GM21423 (cell line): ENCODE results near the gene ADAMTS3.

Experiments
- ATAC-seq: cut with Tn5 transposase; IDR thresholded peaks from one replicate; pipeline ENCODE4 v1.9.1; 2021; ENCODE audit warnings: mild to moderate bottlenecking, moderate library complexity; ENCODE audit not compliant: unreplicated experiment

ADAMTS3 gene

GRCh38 chr4:72305080-72305479, 263.9 kb downstream of the ADAMTS3 start:
- no peak for ATAC-seq

DNA sequence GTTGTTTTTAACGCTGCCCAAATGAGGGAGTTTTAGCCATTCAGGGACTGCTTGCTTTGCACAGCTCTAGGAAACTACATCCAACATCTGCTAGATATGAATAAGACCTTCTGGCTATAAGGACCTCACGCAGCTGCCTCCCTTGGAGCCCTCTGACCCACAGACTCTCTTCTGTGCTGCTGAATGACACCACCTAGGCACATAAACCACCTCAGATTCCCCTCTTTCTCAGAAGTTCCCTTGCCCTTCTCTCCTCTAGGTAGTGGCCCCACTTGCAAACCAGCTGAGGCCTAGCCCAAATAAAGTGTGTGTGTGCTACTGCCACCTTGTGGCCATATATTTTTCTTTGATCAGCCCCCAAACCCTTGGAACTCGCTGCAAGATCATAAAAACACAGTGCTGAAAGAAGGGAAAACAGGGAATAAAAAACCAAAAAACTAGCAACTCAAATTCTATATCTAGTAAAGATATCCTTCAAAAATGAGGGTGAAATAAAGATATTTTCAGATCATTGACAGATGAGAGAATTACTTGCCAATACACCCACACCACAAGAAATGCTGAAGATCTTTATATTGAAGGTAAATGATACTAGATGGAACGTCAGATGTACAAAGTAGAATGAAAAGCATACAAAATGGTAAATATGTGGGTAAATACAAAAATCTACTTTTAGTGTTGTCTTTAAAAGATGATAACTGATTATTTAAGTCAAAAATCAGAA, 265.9 kb downstream of the ADAMTS3 start:
- ATAC-seq = peak; percentile 86

- no peak for ATAC-seq
Measured at GRCh38 chr4:72301759-72302158, 267.3 kb downstream of the ADAMTS3 start.

DNA sequence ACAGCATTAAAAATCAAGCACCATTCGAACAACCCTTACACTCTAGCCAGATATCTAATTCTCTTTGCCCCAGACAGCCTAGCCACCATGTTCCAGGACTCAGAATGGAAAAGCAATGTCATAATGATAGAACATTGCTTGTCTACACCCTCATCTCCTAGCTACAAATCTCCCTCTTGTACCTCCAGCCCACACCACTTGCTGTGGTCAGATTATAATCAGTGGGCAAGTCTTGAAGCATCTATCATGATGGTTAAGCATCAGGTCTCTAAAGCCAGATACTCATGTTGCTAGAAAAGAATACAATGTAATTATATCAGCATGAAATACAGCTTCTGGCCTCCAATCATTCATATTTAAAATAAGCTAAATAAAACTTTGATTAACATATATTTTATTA, 268.9 kb downstream of the ADAMTS3 start:
- ATAC-seq = no peak

DNA sequence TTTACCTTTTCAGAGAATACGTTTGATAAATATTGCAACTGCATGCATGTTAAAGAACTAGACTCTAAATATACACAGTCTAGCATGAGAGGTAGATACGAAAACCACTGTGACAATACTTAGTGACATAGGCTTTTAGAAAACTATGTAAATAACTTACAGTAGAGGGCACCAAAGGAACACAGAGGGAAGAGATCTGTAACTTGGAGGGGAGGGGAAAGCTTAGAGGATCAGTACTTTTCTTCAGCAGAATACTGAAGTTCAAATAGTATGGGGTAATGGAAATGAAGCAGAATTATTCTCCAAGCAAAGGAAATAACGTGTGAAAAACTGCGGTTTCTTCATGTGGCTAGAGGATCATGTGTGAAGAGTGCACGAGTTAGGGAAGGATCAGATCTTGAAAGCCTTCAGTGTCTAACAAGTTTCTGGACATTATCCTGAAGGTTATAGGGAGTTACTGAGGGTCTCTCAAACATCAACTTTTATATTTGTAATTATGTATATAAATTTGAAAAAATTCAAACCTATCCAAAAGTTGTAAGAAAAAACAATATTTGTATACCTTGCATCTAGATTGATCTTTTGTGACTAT, 273.0 kb downstream of the ADAMTS3 start:
- ATAC-seq = peak; percentile 66

GRCh38 chr4:72290737-72291136, 278.3 kb downstream of the ADAMTS3 start:
- no peak for ATAC-seq

GRCh38 chr4:72286910-72287309, 282.1 kb downstream of the ADAMTS3 start:
- ATAC-seq = no peak

- ATAC-seq = no peak
Measured at GRCh38 chr4:72286185-72286584, 282.8 kb downstream of the ADAMTS3 start.

- ATAC-seq = no peak
Measured at GRCh38 chr4:72283357-72283756, 285.7 kb downstream of the ADAMTS3 start.

- ATAC-seq = no peak
Measured at GRCh38 chr4:72280252-72280651, 288.8 kb downstream of the ADAMTS3 start.

GRCh38 chr4:72275381-72275780, 293.6 kb downstream of the ADAMTS3 start:
- no peak for ATAC-seq

DNA sequence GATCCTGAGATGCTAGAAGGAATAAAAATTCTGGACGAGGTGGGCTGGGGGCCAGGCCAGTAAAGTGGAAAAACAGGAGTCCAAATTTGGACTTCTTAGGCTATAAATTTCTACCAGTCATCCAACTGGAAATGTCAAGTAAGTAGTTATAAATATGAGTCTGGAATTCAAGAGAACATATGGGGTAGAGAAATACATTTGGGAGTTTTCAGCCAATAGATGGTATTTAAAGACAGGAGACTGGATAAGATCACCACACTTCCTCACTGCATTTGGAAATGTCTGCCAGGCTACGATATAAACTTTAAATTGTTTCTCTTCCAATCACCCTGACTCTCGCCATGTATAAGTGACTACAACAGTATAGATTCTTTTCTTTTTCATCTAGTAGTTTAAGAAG, 294.8 kb downstream of the ADAMTS3 start:
- ATAC-seq = no peak

- ATAC-seq = no peak
Measured at GRCh38 chr4:72255269-72255668, 313.8 kb downstream of the ADAMTS3 start.

- ATAC-seq = no peak
Measured at GRCh38 chr4:72243641-72244040, 325.4 kb downstream of the ADAMTS3 start.

DNA sequence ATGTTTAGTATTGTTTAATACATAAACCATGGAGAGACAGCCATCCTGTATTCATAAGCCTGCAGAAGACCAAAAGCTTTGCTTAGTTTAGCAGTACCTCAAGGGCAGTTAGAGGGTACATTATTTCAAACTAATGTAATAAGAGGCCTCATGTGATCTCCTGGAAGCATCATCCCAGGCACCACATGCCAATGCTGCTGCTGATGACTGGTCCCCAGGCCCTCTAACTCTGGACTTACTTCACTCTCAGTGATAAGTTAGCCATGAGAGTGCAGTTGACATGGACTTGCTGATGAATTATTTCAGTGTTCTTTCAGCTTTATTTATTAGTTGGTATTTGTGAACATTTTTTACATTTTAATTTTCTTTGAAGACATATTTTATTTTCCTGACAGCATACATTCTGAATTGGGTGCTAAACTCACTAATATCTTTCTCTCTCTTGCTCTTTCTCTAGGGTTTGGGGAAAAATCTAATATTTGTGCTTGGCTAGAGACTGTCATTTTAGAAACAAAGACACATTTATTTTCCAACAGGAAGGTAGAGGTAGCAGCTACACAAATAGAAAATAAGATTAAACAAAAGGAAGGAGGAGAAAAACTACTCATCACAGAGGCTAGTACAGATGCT, 329.4 kb downstream of the ADAMTS3 start:
- no peak for ATAC-seq
